ENCODE data around the gene SWAP70.

SWAP70 gene

DNA sequence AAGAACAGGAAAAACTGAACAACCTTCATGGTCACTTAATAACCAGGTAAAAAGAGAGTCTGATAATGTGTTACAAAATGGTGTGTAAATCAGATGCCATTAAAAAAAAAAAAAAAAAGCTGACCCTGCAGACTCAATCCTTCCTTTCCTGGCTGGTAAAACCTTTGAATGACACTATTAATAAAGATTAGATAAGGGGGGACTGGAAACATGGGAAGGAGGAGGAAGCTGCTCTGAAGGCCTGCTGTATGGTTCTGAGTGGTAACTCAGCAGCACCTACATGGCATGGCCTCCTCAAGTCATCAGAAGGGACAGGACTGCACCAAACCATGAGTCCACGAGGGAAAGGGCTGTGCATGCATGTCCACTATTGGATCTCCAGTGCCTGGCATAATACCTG lies 18.0 kb upstream of the SWAP70 start:
- H3K4me3 ChIP-seq (ENCODE audit: low read depth, low read length) = no peak overlapping the region
- no peak for DNase-seq (ENCODE audit: low read depth)

DNA sequence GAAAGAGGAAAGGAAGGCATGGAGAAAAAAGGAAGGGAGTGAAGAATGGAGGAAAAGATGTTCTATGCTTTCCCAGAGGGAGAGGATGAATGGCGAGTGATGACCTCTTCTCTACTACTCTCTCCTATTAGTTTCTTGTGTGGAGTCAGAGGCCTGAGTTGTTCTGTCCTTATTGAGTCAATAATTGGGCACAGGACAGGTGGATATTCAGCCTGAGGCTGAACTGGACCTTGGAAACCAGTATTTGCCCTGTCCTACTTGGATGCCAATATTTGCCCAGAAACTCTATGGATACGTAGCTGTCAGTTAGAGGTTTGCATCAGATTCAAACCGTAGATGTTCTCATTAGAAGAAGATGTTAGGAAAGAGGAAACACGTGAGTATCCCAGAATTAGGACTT lies 17.6 kb upstream of the SWAP70 start:
- no peak overlapping the region for H3K4me3 ChIP-seq (ENCODE audit: low read depth, low read length)
- no peak for DNase-seq (ENCODE audit: low read depth)

DNA sequence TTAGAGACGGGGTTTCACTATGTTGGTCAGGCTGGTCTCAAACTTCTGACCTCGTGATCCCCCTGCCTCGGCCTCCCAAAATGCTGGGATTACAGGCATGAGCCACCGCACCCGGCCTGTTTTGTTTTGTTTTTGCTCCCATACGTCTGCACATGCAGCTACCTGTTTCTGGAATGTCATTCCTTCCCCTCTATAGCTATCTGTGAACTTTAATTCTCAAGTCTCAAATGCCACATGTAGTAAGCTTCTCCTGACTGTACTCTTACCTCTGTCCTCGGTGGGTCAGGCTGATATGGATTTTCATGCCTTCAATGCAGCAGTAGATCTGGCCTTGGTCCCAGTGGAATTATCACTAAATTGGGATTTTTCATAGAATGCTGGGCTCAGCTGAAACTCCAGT lies 12.4 kb upstream of the SWAP70 start:
- H3K4me3 ChIP-seq (ENCODE audit: low read depth, low read length) = no peak overlapping the region
- DNase-seq (ENCODE audit: low read depth) = no peak

DNA sequence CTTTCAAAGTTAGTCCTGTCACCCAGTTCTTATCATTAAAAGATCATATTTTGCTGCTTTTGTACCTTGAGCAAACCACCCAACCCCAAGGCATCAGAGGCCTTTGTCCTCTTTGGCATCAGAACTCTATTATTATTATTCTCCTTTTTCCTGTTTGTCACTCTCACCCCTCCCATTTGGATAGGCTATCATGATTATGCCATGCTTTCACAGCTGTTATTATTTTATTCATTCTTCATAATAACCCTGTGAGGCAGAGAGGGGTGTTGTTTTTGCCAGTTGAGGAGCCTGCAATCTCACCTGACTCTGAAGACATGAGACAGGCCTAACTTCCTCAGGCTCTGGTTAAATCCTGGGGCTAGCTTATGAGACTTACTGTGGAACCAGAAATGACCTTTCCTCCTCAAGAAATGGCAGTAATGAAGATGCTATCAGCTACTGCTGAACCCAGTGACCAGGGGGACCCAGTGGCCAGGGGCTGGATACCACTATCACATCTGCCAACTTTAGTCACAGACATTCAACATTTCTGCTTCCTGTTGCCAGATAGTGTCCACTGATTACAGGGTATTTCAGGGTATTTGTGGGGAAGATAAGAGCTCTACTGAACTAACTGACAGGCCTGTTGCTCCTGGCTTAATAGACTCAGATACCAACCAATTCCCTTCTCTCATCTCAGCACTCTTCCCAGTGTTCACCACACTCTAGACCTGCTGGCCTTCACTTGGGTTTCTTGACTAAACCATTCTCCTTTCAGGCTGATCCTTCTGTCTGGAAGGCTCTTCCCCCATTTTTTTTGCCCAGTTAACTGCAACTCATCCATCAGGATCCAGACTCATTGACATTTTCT lies 11.8 kb upstream of the SWAP70 start:
- DNase-seq (ENCODE audit: low read depth) = no peak

DNA sequence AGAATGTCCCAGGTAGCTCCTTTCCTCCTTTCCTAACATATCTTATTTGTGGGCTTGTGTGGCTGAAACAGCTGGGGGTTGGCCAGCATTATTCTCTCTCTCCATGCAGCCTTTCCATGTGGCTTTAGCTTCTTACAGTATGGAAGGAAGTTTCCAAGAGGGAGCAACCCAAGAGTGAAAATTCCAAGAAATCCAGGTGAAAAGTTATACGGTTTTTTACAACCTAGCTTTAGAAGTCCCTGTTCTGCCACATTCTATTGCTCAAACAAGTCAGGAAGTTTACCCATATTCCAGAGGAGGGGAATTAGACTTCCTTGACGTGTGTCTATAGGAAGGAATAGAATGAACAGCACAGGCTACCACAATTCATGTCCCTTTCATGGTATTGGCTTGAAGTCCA lies 10.0 kb upstream of the SWAP70 start:
- H3K4me3 ChIP-seq (ENCODE audit: low read depth, low read length) = no peak overlapping the region
- no peak for DNase-seq (ENCODE audit: low read depth)

More for the DNA sequence above, 11.8 kb upstream of the SWAP70 start:
- no peak overlapping the region for H3K4me3 ChIP-seq (ENCODE audit: low read depth, low read length)

DNA sequence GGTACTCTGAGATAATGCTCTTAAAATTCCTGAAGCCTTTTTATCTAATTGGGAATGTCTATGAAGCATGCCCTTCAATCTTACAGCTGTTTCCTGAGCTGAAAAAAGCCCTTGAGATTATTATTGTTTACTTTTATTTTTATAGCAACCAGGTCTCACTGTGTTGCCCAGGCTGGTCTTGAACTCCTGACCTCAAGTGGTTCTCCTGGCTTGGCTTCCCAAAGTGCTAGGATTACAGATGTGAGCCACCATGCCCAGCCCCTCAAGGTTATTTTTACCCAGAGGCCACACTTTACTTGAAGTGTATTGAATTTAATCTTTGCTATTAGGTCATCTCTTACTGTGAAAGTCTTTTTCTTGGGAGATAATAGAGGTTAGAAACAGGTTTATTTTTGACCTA lies 7.0 kb upstream of the SWAP70 start:
- no peak overlapping the region for H3K4me3 ChIP-seq (ENCODE audit: low read depth, low read length)
- DNase-seq (ENCODE audit: low read depth) = no peak

DNA sequence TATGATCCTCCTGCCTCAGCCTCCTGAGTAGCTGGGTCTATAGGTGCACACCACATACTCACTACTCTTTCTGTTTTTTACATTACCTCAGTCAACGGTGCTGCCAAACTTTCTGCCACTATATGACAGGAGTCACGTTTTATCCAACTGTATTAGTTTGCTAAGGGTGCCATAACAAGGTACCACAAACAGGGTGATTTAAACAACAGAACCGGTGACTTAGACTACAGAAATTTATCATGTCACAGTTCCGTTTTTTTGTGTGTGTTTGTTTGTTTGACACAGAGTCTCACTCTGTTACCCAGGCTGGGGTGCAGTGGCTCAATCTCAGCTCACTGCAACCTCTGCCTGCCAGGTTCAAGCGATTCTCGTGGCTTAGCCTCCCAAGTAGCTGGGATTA lies 6.3 kb upstream of the SWAP70 start:
- no peak overlapping the region for H3K4me3 ChIP-seq (ENCODE audit: low read depth, low read length)
- no peak for DNase-seq (ENCODE audit: low read depth)

DNA sequence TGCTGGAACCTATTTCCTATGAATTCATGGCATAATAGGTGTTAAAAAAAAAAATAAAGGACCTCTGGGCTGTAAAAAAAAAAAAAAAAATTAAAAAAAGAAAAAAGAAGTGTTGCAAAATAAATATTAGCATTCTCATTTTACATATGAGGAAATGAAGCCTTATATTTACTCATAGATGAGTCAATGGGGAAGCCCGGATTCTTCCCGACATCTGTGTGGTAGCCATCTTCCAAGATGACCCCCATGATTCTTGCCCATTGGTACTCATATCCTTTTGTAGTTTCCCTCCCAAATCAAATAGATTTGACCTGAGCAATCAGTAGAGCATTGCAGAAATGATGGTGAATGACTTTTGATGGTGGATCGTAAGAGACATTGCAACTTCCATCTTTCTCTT lies 3.0 kb upstream of the SWAP70 start:
- no peak for DNase-seq (ENCODE audit: low read depth)

DNA sequence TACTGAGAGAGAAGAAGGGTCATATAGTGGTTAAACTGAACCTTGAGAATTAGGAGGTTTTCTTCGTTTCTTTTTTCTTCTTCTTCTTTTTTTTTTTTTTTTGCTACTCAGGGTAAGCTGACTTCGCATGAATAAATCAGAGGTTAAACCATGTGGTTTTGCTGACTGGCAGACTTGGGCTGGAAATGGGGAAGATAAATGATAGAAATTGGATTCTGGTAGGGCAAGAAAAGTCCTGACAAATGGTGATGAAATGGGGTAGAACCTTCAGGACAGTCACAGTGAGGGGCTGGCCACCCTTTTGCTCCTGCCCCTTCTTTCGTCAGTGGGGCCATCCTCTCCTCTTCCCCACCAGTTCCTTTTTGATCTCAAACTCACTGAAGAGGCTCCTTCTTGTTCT lies 1.6 kb upstream of the SWAP70 start:
- no peak overlapping the region for H3K4me3 ChIP-seq (ENCODE audit: low read depth, low read length)
- DNase-seq (ENCODE audit: low read depth) = no peak

More for the DNA sequence above, 3.0 kb upstream of the SWAP70 start:
- no peak overlapping the region for H3K4me3 ChIP-seq (ENCODE audit: low read depth, low read length)

DNA sequence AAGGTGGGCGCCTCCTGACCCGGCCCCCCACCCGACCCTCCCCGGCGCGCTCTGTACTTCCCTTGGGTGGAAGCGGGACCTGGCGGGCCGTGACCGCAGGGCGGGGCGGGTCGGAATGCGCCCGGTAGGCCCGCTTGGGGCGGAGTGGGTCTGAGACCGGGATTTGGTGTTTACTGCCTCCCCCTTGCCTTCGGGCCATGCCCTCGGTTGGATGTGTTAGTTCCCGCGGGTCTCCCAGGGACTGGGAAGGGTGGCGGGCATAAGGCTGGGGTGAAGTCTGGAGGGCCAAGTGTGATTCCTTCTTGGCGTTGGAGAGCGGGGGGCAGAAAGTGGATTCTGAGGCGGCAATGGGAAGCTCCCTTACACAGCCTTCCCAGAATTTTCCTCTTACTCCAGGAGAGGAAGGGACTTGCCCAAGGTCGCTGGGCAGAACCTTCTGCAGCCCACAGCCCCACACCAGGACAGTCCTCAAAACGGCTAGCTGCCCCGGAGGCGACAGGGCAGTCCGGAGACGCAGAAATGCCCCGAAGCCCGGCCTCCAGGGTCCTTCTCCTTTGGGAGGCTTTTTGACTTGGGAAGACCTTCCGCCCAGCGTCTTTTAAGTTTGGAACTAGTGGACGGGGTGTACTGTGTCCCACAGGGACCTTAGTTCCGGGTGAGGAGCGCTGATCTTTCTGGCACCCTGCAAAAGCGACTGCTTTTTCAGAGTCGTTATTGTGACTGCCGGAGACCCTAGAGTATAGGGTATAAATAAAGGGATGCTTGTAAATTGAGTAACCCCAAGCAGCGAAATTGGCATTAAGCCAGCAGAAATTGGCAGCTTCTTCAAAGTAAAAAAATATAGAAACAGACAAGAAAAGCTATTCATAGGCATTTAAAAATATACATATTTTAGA lies 647 bp downstream of the SWAP70 start:
- no peak for DNase-seq (ENCODE audit: low read depth)
- peak overlapping the region; percentile 93 for H3K4me3 ChIP-seq (ENCODE audit: low read depth, low read length)

DNA sequence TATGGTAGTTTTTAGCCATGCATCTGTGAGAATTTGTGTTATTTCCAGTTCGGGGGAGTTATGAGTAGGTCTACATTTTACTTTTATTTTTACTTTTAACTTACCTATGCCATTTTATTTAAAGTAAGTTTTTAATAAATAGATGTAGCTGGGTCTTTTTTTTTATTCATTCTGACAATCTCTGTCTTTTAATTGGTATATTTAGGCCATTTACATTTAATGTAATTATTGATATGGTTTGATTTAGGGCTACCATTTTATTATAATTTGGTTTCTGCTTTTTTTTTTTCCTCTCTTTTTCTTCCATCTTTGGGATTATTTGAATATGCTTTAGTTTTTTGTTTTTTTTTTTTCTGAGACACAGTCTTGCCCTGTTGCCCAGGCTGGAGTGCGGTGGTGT lies 1.9 kb downstream of the SWAP70 start:
- no peak overlapping the region for H3K4me3 ChIP-seq (ENCODE audit: low read depth, low read length)
- no peak for DNase-seq (ENCODE audit: low read depth)

DNA sequence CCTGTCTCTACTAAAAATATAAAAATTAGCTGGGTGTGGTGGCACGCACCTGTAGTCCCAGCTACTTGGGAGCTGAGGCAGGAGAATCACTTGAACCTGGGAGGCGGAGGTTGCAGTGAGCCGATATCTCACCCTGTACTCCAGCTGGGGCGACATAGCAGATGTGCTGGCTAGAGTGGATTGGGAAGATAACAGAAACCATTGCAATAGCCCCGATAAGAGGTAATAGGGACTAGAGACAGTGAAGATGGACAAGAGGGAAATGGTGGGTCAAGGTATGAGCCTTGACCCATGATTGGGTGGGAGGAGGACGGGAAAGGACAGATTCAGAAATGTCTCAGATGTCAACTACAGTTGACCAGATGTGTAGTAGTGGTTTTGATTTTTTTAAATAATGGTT lies 6.1 kb downstream of the SWAP70 start:
- no peak for DNase-seq (ENCODE audit: low read depth)
- H3K4me3 ChIP-seq (ENCODE audit: low read depth, low read length) = no peak overlapping the region

DNA sequence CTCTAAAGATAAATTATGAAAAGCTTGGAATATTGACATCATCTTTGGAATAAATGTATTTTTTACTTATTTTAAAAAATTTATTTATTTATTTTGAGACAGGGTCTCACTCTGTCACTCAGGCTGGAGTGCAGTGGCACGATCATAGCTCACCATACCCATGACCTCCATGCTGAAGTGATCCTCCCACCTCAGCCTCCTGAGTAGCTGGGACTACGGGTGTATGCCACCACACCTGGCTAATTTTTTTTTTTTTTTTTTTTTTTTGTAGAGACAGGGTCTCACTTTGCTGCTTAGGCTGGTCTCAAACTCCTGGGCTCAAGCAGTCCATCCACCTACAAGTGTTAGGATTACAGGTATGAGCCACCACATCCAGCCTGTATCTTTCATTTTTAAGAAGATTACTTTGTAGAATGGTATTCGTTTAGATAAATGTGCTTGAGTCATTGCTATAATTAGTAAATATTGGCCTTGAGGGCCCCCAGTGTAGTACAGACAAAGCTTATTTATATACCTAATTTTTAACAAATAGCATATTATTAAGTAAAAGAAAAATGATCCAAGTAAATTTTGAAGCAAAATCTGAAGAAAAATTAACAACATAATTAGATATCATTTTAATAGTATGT lies 8.5 kb downstream of the SWAP70 start:
- no peak for DNase-seq (ENCODE audit: low read depth)
- no peak overlapping the region for H3K4me3 ChIP-seq (ENCODE audit: low read depth, low read length)

DNA sequence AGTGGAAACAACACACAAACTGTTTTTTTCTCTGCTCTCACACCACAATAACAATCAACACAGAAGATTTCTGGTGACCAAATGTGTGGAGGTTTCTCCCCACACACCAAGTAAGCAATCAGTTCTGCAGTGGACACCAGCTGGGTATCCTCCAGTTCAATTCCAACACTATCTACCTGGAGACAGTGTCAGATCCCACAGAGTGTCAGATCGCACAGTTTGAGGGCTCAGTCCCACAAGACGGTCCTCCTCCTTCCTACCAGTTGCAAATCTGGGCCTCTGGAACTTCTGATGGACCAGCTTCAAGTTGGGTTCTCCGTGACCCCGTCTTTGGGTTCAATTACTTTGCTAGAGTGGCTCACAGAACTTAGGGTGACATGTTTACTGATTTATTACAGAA lies 9.0 kb downstream of the SWAP70 start:
- H3K4me3 ChIP-seq (ENCODE audit: low read depth, low read length) = no peak overlapping the region
- no peak for DNase-seq (ENCODE audit: low read depth)

DNA sequence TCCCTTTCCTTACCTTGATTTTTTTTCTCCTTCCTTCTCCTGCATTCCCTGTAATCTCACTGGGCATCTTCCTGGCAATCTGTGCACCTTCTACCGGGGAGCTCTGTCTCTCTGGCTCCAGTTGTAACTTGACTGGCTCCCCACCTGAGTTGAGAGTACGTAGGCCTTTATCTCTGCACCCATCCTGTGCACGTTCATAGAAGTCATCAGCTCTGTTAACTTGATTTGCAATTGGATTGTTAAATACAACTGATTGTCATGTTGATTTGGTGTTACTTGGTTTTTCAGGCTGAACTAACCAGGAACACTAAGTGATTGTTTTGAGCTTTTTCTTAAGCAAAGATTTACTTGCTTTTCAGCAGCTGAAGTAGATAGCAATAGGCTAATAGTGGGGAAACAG lies 11.8 kb downstream of the SWAP70 start:
- H3K4me3 ChIP-seq (ENCODE audit: low read depth, low read length) = no peak overlapping the region
- DNase-seq (ENCODE audit: low read depth) = no peak

DNA sequence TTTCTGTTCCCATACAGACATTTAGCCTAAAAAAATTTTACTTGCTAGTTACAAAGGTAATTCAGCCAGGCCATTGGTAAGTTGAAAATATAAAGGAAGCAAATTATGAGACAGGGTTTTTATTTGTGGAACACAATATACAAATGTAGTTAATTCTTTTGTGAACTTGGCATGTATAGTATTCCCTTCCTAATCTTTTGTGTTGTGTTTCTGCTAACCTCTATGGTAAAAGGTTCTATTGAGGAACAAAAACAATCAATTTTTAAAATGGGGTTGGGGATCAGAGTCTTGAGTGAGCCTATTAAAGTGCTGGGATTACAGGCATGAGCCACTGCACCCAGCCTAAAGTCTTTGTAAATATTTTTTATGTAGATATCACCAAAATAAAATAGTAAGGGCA lies 14.1 kb downstream of the SWAP70 start:
- H3K4me3 ChIP-seq (ENCODE audit: low read depth, low read length) = no peak overlapping the region
- no peak for DNase-seq (ENCODE audit: low read depth)

DNA sequence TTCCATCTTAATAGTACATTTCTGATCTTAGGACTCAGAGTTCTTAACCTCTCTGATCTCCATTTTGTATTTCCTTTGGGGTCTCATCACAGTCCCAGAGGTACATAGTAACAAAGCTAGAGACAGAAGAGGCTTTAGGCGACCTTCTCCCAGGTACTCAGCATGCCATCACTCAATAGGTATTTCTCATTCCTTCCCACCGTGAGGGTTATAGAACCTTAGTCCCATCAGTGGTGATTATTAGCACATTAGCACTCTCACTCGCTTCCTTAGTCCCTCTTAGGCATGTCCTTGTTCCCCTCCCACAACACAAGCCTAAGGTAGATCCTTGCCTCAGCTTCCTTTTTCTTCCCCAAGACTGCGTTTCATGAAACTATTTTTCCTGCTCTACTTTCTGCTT lies 14.7 kb downstream of the SWAP70 start:
- H3K4me3 ChIP-seq (ENCODE audit: low read depth, low read length) = no peak overlapping the region
- no peak for DNase-seq (ENCODE audit: low read depth)

DNA sequence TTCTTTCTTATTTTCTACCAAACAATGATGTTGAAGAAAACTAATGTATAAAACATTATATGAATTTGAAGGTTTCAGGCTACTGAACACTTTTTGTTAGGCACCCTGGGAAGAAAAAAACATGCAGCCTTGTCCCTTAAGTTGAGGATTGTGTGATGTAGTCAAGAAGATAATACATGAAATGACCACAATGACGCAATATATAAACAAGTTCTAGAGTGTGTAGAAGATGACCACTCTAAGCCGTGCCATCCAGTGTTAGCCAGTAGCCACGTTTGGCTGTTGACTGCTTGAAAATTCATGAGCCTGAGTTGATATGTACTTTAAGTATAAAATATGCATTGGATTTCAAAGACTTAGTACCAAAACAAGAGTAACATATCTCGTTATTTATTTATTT lies 16.2 kb downstream of the SWAP70 start:
- no peak for DNase-seq (ENCODE audit: low read depth)
- H3K4me3 ChIP-seq (ENCODE audit: low read depth, low read length) = no peak overlapping the region

DNA sequence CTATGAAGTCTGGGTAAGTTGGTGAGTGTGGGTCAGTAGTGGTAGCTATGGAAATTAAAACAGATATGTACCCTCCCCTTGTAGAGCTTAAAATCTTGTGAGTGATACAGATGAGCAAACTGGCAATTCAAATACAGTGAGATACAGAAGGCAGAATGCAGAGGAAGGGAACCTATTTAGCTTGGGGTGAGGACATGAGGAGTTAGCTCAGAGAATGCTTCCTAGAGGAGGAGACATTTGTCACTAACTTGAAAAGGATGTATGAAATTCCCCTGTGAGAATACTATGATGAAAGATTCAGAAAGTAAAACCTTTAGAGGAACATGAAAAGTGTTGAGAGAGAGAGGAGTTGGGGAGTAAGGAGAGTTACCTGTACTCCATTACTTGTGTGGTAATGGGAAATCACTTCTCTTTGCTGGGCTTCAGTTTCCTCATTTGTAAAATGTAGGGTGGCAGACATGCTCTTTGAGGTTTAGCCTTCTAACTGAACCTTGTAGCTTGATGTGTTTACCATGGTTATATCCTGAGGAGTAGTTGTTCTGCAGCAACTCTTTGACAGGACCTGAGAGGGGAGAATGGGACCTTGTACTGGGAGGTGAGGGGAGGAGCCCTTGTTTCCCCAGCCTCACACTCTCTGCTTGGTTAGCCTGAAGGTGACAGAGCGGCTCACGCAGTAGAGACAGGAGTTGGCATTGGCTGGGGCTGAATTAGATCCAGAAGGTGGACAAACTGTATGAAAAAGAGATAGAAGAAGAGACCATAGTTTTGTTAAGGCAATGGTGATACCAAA lies 17.9 kb downstream of the SWAP70 start:
- H3K4me3 ChIP-seq (ENCODE audit: low read depth, low read length) = no peak overlapping the region
- DNase-seq (ENCODE audit: low read depth) = no peak
